Measurements from ENCODE around the gene NRTN. TPM values are rescaled to one million over a fixed set of nuclear protein-coding genes. Genes with fewer than 3 reads are reported as not detected.

Gene NRTN
- total RNA-seq, 1 experiment from 2014 or later, result 0.80 TPM

GRCh38 chr19:5787409-5788182 is 17.3 kb upstream of the NRTN start:
- in situ Hi-C loops (cut with HindIII; ENCODE audit: low pct_unique_long_range_greater_than_20kb, low sequenced_read_pairs), result no loop called here
- no TSS peak for BruUV-seq (replicated peaks)
- no peak for DNase-seq (ENCODE audit: low read depth, low spot score)

GRCh38 chr19:5788422-5788821 is 16.4 kb upstream of the NRTN start:
- Histone ChIP-seq H3K36me3 (ENCODE audit: control insufficient read depth, insufficient read depth, low read length) (0 out of 2 replicates have a peak, but pooled peaks cover 6% of the 10 kb centered on the region), H3K4me3 (ENCODE audit: low read depth in 2 of 2, low read length in 2 of 2) (no peak overlapping the region), H3K9me3 (ENCODE audit: control insufficient read depth, insufficient read depth, low read depth, low read length) (no peaks in the 10 kb centered on the region), H3K4me1 (ENCODE audit: control insufficient read depth, insufficient read depth, low read length) (no peaks in the 10 kb centered on the region), H3K27me3 (ENCODE audit: control insufficient read depth, insufficient read depth, low read length) (no peaks in the 10 kb centered on the region), H3K27ac (ENCODE audit: low read length) (no peak overlapping the region)
- CTCF ChIA-PET, result interaction anchor here (0.6 kb wide), 1 partner anchor 195 kb away, joined by 3 read pairs; no protein-coding TSS in a partner anchor
- ATAC-seq (no peak), DNase-seq (ENCODE audit: low read depth, low spot score) (no peak)
- POLR2A ChIA-PET, result interaction anchor here (0.6 to 0.7 kb wide), 3 partner anchors 22 to 1261 kb away, joined by 3 to 7 read pairs (median 5); no protein-coding TSS in a partner anchor
- BruUV-seq (replicated peaks), result no TSS peak
- intact Hi-C loops (cut with micrococcal nuclease; ENCODE audit: unreplicated experiment), result no loop called here
- no peak for TF ChIP-seq POLR2AphosphoS5 (IDR thresholded peaks at IDR 0.05; ENCODE audit: low read depth, low read length)
- TF ChIP-seq SIN3A (IDR thresholded peaks at IDR 0.05; ENCODE audit: borderline replicate concordance, insufficient read depth, low read depth, low read length), result no peak
- in situ Hi-C loops (cut with HindIII; ENCODE audit: low pct_unique_long_range_greater_than_20kb, low sequenced_read_pairs), result no loop called here

More at GRCh38 chr19:5787409-5788182, 17.3 kb upstream of the NRTN start:
- TF ChIP-seq POLR2AphosphoS5 (IDR thresholded peaks at IDR 0.05; ENCODE audit: low read depth, low read length) (no peak), TCF7L2 (IDR thresholded peaks at IDR 0.05; ENCODE audit: low read depth, low read length) (no peak), SIN3A (IDR thresholded peaks at IDR 0.05; ENCODE audit: borderline replicate concordance, insufficient read depth, low read depth, low read length) (no peak)
- TF ChIP-seq, protein P1, sequence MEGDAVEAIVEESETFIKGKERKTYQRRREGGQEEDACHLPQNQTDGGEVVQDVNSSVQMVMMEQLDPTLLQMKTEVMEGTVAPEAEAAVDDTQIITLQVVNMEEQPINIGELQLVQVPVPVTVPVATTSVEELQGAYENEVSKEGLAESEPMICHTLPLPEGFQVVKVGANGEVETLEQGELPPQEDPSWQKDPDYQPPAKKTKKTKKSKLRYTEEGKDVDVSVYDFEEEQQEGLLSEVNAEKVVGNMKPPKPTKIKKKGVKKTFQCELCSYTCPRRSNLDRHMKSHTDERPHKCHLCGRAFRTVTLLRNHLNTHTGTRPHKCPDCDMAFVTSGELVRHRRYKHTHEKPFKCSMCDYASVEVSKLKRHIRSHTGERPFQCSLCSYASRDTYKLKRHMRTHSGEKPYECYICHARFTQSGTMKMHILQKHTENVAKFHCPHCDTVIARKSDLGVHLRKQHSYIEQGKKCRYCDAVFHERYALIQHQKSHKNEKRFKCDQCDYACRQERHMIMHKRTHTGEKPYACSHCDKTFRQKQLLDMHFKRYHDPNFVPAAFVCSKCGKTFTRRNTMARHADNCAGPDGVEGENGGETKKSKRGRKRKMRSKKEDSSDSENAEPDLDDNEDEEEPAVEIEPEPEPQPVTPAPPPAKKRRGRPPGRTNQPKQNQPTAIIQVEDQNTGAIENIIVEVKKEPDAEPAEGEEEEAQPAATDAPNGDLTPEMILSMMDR (IDR thresholded peaks at IDR 0.05), result no peak
- TF ChIP-seq, protein P2, sequence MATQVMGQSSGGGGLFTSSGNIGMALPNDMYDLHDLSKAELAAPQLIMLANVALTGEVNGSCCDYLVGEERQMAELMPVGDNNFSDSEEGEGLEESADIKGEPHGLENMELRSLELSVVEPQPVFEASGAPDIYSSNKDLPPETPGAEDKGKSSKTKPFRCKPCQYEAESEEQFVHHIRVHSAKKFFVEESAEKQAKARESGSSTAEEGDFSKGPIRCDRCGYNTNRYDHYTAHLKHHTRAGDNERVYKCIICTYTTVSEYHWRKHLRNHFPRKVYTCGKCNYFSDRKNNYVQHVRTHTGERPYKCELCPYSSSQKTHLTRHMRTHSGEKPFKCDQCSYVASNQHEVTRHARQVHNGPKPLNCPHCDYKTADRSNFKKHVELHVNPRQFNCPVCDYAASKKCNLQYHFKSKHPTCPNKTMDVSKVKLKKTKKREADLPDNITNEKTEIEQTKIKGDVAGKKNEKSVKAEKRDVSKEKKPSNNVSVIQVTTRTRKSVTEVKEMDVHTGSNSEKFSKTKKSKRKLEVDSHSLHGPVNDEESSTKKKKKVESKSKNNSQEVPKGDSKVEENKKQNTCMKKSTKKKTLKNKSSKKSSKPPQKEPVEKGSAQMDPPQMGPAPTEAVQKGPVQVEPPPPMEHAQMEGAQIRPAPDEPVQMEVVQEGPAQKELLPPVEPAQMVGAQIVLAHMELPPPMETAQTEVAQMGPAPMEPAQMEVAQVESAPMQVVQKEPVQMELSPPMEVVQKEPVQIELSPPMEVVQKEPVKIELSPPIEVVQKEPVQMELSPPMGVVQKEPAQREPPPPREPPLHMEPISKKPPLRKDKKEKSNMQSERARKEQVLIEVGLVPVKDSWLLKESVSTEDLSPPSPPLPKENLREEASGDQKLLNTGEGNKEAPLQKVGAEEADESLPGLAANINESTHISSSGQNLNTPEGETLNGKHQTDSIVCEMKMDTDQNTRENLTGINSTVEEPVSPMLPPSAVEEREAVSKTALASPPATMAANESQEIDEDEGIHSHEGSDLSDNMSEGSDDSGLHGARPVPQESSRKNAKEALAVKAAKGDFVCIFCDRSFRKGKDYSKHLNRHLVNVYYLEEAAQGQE (IDR thresholded peaks at IDR 0.05; ENCODE audit: insufficient read depth in 1 of 2, low read depth in 2 of 2, low read length in 1 of 2), result no peak
- ChIA-PET CTCF (no interaction called here), POLR2A (interaction anchor here (0.6 kb wide), 1 partner anchor 1261 kb away, joined by 3 read pairs; no protein-coding TSS in a partner anchor)
- intact Hi-C loops (cut with micrococcal nuclease; ENCODE audit: unreplicated experiment), result no loop called here
- H3K27me3 ChIP-seq (ENCODE audit: control insufficient read depth, insufficient read depth, low read length), result no peaks in the 10 kb centered on the region
- no peak for ATAC-seq
- H3K9me3 ChIP-seq (ENCODE audit: control insufficient read depth, insufficient read depth, low read depth, low read length), result no peaks in the 10 kb centered on the region
- no peak overlapping the region for H3K4me3 ChIP-seq (ENCODE audit: low read depth in 2 of 2, low read length in 2 of 2)
- H3K36me3 ChIP-seq (ENCODE audit: control insufficient read depth, insufficient read depth, low read length), result 0 out of 2 replicates have a peak, but pooled peaks cover 6% of the 10 kb centered on the region
- H3K27ac ChIP-seq (ENCODE audit: low read length), result no peak overlapping the region
- no peaks in the 10 kb centered on the region for H3K4me1 ChIP-seq (ENCODE audit: control insufficient read depth, insufficient read depth, low read length)
